Smooth muscle cell (in vitro differentiated cells): ENCODE results near the gene FOXP3. TPM values are rescaled to one million over a fixed set of nuclear protein-coding genes. Genes with fewer than 3 reads are reported as not detected.

ENCODE experiments used
- DNase-seq: peaks from one replicate; lab custom pipeline; 2025; ENCODE audit not compliant: unreplicated experiment; lab: John Stamatoyannopoulos, UW
- H2AFZ ChIP-seq: fragments of 200-600 bp; sonication (generic); 2 replicates; pipeline ENCODE4 v1.6.0; 2016; ENCODE audit warnings: antibody characterized with exemption, low read depth, mild to moderate bottlenecking
- H3F3A ChIP-seq: fragments of 200-600 bp; sonication (generic); 2 replicates; pipeline ENCODE4 v1.6.0; 2017; ENCODE audit warnings: antibody characterized with exemption, low read depth
- H3K27ac ChIP-seq: fragments of 200-600 bp; sonication (generic); 2 replicates; pipeline ENCODE4 v1.5.1; 2016; ENCODE audit warnings: low read depth, mild to moderate bottlenecking
- H3K27me3 ChIP-seq: fragments of 200-600 bp; sonication (generic); 2 replicates; pipeline ENCODE4 v1.6.1; 2016; ENCODE audit warnings: low read depth, mild to moderate bottlenecking
- H3K36me3 ChIP-seq: fragments of 200-600 bp; sonication (generic); 2 replicates; pipeline ENCODE4 v1.5.1; 2016; ENCODE audit warnings: low read depth
- H3K4me1 ChIP-seq: fragments of 200-600 bp; sonication (generic); 2 replicates; pipeline ENCODE4 v1.5.1; 2016; ENCODE audit warnings: low read depth
- H3K4me2 ChIP-seq: fragments of 200-600 bp; sonication (generic); 2 replicates; pipeline ENCODE4 v1.6.0; 2016; ENCODE audit warnings: mild to moderate bottlenecking
- H3K4me3 ChIP-seq: fragments of 200-600 bp; sonication (generic); 2 replicates; pipeline ENCODE4 v1.5.1; 2016; ENCODE audit warnings: mild to moderate bottlenecking
- H3K79me2 ChIP-seq: fragments of 200-600 bp; sonication (generic); 2 replicates; pipeline ENCODE4 v1.6.0; 2016; ENCODE audit warnings: low read depth, mild to moderate bottlenecking
- H3K9ac ChIP-seq: fragments of 200-600 bp; sonication (generic); 2 replicates; pipeline ENCODE4 v1.6.0; 2016; ENCODE audit warnings: low read depth
- H3K9me3 ChIP-seq: fragments of 200-600 bp; sonication (generic); replicated peaks from 2 replicates; pipeline ENCODE4 v1.5.1; 2016; ENCODE audit warnings: low read depth
- H4K20me1 ChIP-seq: fragments of 200-600 bp; sonication (generic); 2 replicates; pipeline ENCODE4 v1.6.0; 2016; ENCODE audit warnings: low read depth
- WGBS: methylation state at CpG from one replicate; pipeline ENCODE4 v1.1.7; 2016; ENCODE audit warnings: low lambda C conversion rate; 5-methylcytosine and 5-hydroxymethylcytosine counted together
- polyA plus RNA-seq: library from polyadenylated mRNA; unstranded; fragments of >200 nt; fragmentation: Nextera tagmentation; extraction: Ambion mirVana; gene quantifications from 2 replicates; pipeline ENCODE4 v1.2.1, GENCODE V29; 2016
- total RNA-seq: library from RNA; depleted of rRNA; stranded (reverse); fragments of >200 nt; gene quantifications from 2 replicates; pipeline ENCODE4 v1.2.3, GENCODE V29; 2014
- TF ChIP-seq, protein P1 (sequence below): fragments of 200-600 bp; sonication (generic); IDR thresholded peaks from 2 replicates; pipeline ENCODE4 v1.5.1; 2017; ENCODE audit warnings: borderline replicate concordance, mild to moderate bottlenecking, antibody characterized with exemption; ENCODE audit not compliant: insufficient read depth, poor library complexity, severe bottlenecking

FOXP3 gene
- total and polyA plus RNA-seq, 2 experiments from 2014 or later, result not detected

DNA sequence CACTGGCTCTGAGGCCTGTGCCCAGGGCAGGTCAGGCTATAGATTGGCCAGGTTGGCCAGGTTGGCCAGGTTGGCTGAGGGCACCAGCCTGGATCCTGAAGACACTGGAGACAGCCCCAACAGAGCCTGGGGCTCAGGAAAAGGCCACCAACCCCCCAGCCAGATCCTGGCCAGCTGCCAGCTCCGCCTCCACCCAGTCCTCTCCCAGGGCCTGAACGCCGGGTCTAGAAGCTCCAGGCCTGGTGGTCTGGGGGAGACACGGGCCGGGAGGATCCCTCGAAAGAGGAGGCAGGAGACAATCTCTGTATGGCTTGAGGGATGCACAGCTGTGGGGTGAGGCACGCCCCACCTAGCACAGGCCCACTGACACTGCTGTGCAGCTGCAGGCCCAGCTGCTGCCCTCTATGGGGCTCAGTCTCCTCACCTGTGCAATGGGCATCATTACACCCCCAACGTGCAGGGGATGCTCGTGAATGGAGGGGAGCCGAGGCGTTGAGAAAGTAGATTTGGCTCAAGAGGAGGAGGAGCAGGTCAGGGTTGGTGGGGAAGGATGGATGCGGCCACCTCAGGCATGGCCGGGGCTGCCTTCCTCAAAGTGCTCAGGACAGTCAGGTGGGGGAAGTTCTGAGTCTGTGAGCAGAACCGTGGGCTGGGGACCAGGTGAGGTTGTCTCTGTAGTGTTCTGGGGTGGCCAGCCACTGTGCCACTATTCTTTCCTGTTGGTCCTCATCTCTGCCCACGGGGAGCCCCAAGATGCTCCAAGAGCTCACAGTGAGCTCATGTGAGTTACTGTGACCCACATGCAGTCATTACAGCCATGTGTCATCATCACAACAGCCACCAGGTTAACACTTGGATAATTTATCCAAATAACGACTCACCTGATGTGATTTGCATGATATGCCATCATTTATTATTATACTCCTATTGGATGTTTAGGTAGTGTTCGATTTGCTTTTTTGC lies 28.2 kb upstream of the FOXP3 start:
- Histone ChIP-seq H3K9me3 (no peaks in the 10 kb centered on the region), H3K27ac (no peak overlapping the region), H3K27me3 (no peaks in the 10 kb centered on the region), H3F3A (no peaks in the 10 kb centered on the region), H3K36me3 (no peaks in the 10 kb centered on the region), H3K4me1 (no peaks in the 10 kb centered on the region), H2AFZ (no peak overlapping the region), H4K20me1 (no peaks in the 10 kb centered on the region), H3K4me3 (no peak overlapping the region), H3K9ac (no peak overlapping the region), H3K79me2 (no peaks in the 10 kb centered on the region), H3K4me2 (no peak overlapping the region)
- DNase-seq, result no peak
- WGBS, result 87% methylated on average over 17 of the region's 17 CpGs
- TF ChIP-seq, protein P1, sequence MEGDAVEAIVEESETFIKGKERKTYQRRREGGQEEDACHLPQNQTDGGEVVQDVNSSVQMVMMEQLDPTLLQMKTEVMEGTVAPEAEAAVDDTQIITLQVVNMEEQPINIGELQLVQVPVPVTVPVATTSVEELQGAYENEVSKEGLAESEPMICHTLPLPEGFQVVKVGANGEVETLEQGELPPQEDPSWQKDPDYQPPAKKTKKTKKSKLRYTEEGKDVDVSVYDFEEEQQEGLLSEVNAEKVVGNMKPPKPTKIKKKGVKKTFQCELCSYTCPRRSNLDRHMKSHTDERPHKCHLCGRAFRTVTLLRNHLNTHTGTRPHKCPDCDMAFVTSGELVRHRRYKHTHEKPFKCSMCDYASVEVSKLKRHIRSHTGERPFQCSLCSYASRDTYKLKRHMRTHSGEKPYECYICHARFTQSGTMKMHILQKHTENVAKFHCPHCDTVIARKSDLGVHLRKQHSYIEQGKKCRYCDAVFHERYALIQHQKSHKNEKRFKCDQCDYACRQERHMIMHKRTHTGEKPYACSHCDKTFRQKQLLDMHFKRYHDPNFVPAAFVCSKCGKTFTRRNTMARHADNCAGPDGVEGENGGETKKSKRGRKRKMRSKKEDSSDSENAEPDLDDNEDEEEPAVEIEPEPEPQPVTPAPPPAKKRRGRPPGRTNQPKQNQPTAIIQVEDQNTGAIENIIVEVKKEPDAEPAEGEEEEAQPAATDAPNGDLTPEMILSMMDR, result no peak

DNA sequence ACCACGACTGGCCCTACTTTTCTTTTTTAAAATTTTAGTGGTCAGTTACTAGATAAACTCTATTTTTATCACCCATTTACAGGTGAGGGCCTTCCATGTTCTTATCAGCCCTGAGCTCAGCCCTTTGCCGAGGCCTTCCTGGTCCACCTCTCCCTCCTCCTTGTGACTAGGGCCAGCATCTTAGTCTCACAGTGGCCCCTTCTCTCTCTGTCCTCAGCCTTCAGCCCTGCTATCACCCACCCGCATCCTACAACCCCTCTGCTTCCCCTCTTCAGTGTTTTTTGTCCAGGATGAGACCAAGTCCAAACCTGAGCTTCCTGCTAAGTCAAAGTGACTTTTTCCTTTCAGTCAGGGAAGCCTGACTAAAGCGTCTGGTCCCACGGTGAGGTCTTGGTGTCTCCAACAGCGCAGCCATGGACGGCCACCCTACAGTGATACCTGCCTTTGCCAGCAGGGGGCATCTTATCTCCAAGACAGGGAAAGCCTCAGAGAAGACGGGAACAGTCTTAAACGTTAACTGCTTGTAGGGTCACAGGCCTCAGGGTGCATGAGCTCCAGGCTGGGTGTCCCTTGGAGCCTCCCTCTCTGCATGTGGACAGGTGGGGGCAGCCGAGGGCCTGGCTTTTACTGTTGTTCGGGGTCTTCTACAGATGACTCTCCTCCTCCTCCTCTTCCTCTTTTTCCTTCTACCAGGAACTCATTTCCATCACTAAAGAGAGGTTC lies 27.3 kb upstream of the FOXP3 start:
- no peak overlapping the region for H3K9ac ChIP-seq
- no peaks in the 10 kb centered on the region for H3F3A ChIP-seq
- H3K4me3 ChIP-seq, result no peak overlapping the region
- WGBS, result 50% methylated on average over 11 of the region's 11 CpGs
- no peak overlapping the region for H2AFZ ChIP-seq
- H3K4me1 ChIP-seq, result no peaks in the 10 kb centered on the region
- H3K27ac ChIP-seq, result no peak overlapping the region
- no peaks in the 10 kb centered on the region for H4K20me1 ChIP-seq
- H3K79me2 ChIP-seq, result no peaks in the 10 kb centered on the region
- H3K4me2 ChIP-seq, result no peak overlapping the region
- TF ChIP-seq, protein P1, result peak; percentile 42
- peak; percentile 5 for DNase-seq
- no peaks in the 10 kb centered on the region for H3K27me3 ChIP-seq
- no peaks in the 10 kb centered on the region for H3K36me3 ChIP-seq
- no peaks in the 10 kb centered on the region for H3K9me3 ChIP-seq

DNA sequence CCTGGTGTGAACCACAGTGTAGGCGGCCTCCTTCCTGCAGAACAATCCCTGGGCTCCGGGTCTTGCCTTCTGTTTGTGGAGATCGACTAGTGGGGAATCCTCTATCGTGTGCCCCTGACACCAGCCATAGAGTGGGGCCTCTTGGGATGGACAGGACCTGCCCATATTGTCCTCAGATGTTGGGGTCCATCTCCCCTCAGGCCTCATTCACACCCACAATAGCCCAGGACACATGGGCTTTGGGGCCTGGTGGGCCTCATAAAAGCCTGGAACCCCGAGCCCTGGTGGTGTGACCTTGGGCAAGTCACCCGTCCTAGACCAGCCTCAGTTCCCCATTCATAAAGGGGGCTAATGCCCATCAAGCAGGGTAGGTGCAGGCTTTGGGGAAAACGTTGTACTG lies 25.7 kb upstream of the FOXP3 start:
- TF ChIP-seq, protein P1, result no peak
- 67% methylated on average over 7 of the region's 7 CpGs for WGBS

More for the DNA sequence above, 25.7 kb upstream of the FOXP3 start:
- no peak overlapping the region for H3K4me2 ChIP-seq
- H3K79me2 ChIP-seq, result no peaks in the 10 kb centered on the region
- H3K4me1 ChIP-seq, result no peaks in the 10 kb centered on the region
- no peak overlapping the region for H2AFZ ChIP-seq
- no peaks in the 10 kb centered on the region for H3K27me3 ChIP-seq
- DNase-seq, result no peak
- H3K9ac ChIP-seq, result no peak overlapping the region
- no peaks in the 10 kb centered on the region for H3K36me3 ChIP-seq
- H3K4me3 ChIP-seq, result no peak overlapping the region
- H4K20me1 ChIP-seq, result no peaks in the 10 kb centered on the region
- no peaks in the 10 kb centered on the region for H3K9me3 ChIP-seq
- no peak overlapping the region for H3K27ac ChIP-seq
- no peaks in the 10 kb centered on the region for H3F3A ChIP-seq
